Neural cell (in vitro differentiated cells): ENCODE results near the gene PIK3CA.

Source experiments
- EP300 ChIP-seq: fragments of 450-650 bp; conservative IDR thresholded peaks from 2 replicates; pipeline ENCODE4 v1.6.1; 2014; ENCODE audit warnings: antibody characterized with exemption, mild to moderate bottlenecking, moderate library complexity; ENCODE audit not compliant: poor library complexity, severe bottlenecking
- EZH2 ChIP-seq: fragments of 200-600, 300-800 bp; shearing (Covaris generic), sonication (generic); IDR thresholded peaks from 2 replicates; pipeline ENCODE4 v1.6.1; 2014; ENCODE audit warnings: antibody characterized with exemption, low read length, borderline replicate concordance, mild to moderate bottlenecking; ENCODE audit not compliant: insufficient read depth, poor library complexity, severe bottlenecking
- REST ChIP-seq: IDR thresholded peaks from 2 replicates; pipeline ENCODE4 v1.6.1; 2012; ENCODE audit warnings: borderline replicate concordance
- TAF1 ChIP-seq: IDR thresholded peaks from 2 replicates; pipeline ENCODE4 v1.6.1; 2012; ENCODE audit warnings: low read depth
- TF ChIP-seq, protein P1 (sequence below): fragments of 450-650 bp; IDR thresholded peaks from 2 replicates; pipeline ENCODE4 v1.5.1; 2014; ENCODE audit warnings: antibody characterized with exemption, mild to moderate bottlenecking, moderate library complexity; ENCODE audit not compliant: poor library complexity, severe bottlenecking

DNA sequence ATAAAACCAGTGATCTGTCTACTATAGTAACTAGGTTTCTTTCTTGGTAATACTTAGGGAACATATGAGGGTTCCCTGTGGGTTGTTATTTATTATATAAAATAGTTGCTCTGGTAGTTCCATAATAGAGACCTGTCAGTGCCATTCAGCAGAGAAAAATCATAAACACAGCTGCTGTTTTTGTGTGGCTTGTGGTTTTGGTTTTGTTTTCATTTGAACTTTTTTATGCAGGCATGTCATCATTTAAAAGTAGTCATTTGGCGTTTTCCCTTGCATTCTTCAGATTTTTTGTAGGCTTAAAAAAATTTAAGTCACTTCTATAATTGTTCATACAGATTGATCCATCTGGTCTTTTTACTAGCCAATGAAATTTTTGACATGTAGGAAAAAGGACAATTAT, 47.9 kb downstream of the PIK3CA start:
- TF ChIP-seq REST = no peak
- TF ChIP-seq, protein P1, sequence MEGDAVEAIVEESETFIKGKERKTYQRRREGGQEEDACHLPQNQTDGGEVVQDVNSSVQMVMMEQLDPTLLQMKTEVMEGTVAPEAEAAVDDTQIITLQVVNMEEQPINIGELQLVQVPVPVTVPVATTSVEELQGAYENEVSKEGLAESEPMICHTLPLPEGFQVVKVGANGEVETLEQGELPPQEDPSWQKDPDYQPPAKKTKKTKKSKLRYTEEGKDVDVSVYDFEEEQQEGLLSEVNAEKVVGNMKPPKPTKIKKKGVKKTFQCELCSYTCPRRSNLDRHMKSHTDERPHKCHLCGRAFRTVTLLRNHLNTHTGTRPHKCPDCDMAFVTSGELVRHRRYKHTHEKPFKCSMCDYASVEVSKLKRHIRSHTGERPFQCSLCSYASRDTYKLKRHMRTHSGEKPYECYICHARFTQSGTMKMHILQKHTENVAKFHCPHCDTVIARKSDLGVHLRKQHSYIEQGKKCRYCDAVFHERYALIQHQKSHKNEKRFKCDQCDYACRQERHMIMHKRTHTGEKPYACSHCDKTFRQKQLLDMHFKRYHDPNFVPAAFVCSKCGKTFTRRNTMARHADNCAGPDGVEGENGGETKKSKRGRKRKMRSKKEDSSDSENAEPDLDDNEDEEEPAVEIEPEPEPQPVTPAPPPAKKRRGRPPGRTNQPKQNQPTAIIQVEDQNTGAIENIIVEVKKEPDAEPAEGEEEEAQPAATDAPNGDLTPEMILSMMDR = no peak
- no peak for TF ChIP-seq EZH2
- no peak for TF ChIP-seq EP300
- TF ChIP-seq TAF1 = no peak
